ENCODE measurements around the gene MAP4K4.

MAP4K4 gene

DNA sequence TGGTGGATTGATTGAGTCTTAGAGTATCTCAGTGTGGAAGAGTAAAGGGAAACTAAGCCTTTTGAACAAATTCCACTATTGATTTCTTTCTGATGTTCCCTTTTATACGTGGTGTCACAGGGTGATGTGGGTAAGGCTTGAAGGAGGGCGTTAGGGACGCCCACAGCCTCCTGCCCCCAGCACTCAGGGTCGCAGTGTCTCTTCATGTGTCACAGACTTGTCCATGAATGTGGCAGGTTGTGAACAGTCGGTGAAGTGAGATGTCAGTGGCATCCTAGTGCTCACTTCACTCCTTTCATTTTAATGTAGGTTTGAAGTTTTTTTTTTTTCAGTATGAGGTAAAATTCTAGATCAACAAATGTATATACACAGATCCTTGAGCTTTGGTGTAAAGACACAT is 171.0 kb downstream of the MAP4K4 start:
- Histone ChIP-seq H3K4me1 (ENCODE audit: control insufficient read depth in 1 of 2, insufficient read depth in 1 of 2, low read depth in 1 of 2, low read length in 1 of 2) (no peaks in the 10 kb centered on the region), H3K27ac (no peak overlapping the region), H3K36me3 (peaks cover 98% of the 10 kb centered on the region), H3K4me3 (ENCODE audit: low read depth in 1 of 2, low read length in 1 of 2) (no peak overlapping the region), H3K27me3 (no peaks in the 10 kb centered on the region), H3K9me3 (no peaks in the 10 kb centered on the region)
- TF ChIP-seq, protein P1, sequence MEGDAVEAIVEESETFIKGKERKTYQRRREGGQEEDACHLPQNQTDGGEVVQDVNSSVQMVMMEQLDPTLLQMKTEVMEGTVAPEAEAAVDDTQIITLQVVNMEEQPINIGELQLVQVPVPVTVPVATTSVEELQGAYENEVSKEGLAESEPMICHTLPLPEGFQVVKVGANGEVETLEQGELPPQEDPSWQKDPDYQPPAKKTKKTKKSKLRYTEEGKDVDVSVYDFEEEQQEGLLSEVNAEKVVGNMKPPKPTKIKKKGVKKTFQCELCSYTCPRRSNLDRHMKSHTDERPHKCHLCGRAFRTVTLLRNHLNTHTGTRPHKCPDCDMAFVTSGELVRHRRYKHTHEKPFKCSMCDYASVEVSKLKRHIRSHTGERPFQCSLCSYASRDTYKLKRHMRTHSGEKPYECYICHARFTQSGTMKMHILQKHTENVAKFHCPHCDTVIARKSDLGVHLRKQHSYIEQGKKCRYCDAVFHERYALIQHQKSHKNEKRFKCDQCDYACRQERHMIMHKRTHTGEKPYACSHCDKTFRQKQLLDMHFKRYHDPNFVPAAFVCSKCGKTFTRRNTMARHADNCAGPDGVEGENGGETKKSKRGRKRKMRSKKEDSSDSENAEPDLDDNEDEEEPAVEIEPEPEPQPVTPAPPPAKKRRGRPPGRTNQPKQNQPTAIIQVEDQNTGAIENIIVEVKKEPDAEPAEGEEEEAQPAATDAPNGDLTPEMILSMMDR (IDR thresholded peaks at IDR 0.05), result no peak

DNA sequence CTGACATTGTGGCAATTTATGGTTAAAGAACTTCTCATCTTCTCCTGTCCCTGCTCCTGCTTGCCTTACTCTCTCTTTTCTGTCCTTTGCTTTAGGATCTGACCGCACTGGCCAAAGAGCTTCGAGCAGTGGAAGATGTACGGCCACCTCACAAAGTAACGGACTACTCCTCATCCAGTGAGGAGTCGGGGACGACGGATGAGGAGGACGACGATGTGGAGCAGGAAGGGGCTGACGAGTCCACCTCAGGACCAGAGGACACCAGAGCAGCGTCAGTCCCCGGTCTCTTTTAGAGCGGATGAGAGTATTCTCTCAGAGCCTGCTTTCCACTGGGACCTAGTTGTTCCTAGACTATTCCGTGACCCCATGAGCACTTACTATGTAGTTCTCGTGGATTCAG is 172.0 kb downstream of the MAP4K4 start:
- H3K4me3 ChIP-seq (ENCODE audit: low read depth in 1 of 2, low read length in 1 of 2), result no peak overlapping the region
- TF ChIP-seq, protein P1 (IDR thresholded peaks at IDR 0.05), result no peak
- H3K27ac ChIP-seq, result no peak overlapping the region
- no peaks in the 10 kb centered on the region for H3K27me3 ChIP-seq
- H3K9me3 ChIP-seq, result no peaks in the 10 kb centered on the region
- peaks cover 99% of the 10 kb centered on the region for H3K36me3 ChIP-seq
- no peaks in the 10 kb centered on the region for H3K4me1 ChIP-seq (ENCODE audit: control insufficient read depth in 1 of 2, insufficient read depth in 1 of 2, low read depth in 1 of 2, low read length in 1 of 2)

DNA sequence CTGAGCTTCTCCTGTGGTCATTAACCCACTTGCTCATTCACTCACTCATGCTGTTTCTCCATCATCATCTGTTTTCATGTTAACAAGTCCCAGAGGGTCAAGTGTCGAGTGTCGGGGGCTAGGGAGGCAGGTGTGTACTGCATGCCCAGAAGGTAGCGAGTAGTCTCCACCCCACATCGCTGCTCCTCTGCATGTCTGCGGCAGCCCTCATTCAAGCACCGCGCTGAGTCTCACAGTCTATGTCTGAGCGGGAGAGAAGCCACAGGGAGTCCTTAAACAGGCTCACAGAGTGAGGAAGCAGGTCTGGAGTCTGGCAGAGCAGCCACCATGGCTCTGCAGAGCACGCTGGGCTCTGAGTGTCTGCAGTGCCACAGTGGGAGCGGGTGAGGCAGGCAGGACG is 172.9 kb downstream of the MAP4K4 start:
- Histone ChIP-seq H3K36me3 (peaks cover 99% of the 10 kb centered on the region), H3K4me1 (ENCODE audit: control insufficient read depth in 1 of 2, insufficient read depth in 1 of 2, low read depth in 1 of 2, low read length in 1 of 2) (no peaks in the 10 kb centered on the region), H3K4me3 (ENCODE audit: low read depth in 1 of 2, low read length in 1 of 2) (no peak overlapping the region), H3K27me3 (no peaks in the 10 kb centered on the region), H3K27ac (no peak overlapping the region), H3K9me3 (no peaks in the 10 kb centered on the region)
- TF ChIP-seq, protein P1 (IDR thresholded peaks at IDR 0.05), result no peak

DNA sequence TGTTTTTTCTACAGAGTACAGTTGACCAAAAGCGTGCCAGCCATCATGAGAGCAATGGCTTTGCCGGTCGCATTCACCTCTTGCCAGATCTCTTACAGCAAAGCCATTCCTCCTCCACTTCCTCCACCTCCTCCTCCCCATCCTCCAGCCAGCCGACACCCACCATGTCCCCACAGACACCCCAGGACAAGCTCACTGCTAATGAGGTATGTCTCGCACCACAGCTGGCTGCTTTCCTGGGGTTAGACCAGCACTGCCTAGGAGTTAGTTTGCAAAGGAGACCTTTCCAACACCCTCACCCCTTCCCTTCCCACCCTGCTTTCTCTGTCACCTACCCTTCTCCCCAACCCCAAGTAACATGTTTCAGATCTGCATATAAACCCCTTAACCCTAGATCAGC is 174.0 kb downstream of the MAP4K4 start:
- TF ChIP-seq, protein P1 (IDR thresholded peaks at IDR 0.05), result no peak
- H3K4me3 ChIP-seq (ENCODE audit: low read depth in 1 of 2, low read length in 1 of 2), result no peak overlapping the region
- H3K27me3 ChIP-seq, result no peaks in the 10 kb centered on the region
- peaks cover 99% of the 10 kb centered on the region for H3K36me3 ChIP-seq
- no peaks in the 10 kb centered on the region for H3K4me1 ChIP-seq (ENCODE audit: control insufficient read depth in 1 of 2, insufficient read depth in 1 of 2, low read depth in 1 of 2, low read length in 1 of 2)
- peak overlapping the region; percentile 23 for H3K27ac ChIP-seq
- no peaks in the 10 kb centered on the region for H3K9me3 ChIP-seq

DNA sequence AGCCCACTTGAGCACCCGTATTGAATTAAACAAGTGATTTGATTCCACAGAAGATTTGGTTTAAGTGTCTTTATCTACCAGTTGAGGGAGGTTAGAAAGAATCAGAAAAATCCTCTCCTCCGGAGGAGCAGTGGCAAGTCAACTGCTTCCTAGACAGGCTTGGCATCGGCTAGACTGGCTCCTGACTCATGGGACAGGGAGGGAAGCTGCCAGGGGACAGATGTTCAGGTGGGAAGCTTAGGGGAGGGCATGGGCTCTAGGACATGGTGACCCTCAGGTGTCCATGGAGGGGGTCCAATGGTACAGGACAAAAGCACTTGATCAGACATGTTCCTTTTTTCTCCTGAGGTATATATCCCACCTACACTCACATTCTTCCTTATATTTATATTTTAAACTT is 175.0 kb downstream of the MAP4K4 start:
- Histone ChIP-seq H3K4me3 (ENCODE audit: low read depth in 1 of 2, low read length in 1 of 2) (no peak overlapping the region), H3K27ac (peak overlapping the region; percentile 12), H3K9me3 (no peaks in the 10 kb centered on the region), H3K4me1 (ENCODE audit: control insufficient read depth in 1 of 2, insufficient read depth in 1 of 2, low read depth in 1 of 2, low read length in 1 of 2) (no peaks in the 10 kb centered on the region), H3K27me3 (no peaks in the 10 kb centered on the region), H3K36me3 (peaks cover 99% of the 10 kb centered on the region)
- TF ChIP-seq, protein P1 (IDR thresholded peaks at IDR 0.05), result no peak

DNA sequence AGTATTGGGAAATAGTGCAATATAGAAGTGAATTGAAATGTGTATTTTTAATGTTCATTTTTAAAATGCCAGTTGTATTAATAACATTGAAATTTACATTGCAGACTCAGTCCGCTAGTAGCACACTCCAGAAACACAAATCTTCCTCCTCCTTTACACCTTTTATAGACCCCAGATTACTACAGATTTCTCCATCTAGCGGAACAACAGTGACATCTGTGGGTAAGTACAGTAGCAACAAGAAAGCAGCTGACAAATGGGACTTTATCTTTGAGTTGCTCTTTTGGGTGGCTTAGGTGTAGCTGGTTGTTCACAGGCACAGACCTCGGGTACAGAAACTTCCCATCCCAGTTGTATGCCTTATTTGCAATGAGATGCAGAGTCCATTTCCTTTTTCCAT is 176.0 kb downstream of the MAP4K4 start:
- no peaks in the 10 kb centered on the region for H3K27me3 ChIP-seq
- H3K4me3 ChIP-seq (ENCODE audit: low read depth in 1 of 2, low read length in 1 of 2), result no peak overlapping the region
- TF ChIP-seq, protein P1 (IDR thresholded peaks at IDR 0.05), result no peak
- peaks cover 99% of the 10 kb centered on the region for H3K36me3 ChIP-seq
- no peaks in the 10 kb centered on the region for H3K4me1 ChIP-seq (ENCODE audit: control insufficient read depth in 1 of 2, insufficient read depth in 1 of 2, low read depth in 1 of 2, low read length in 1 of 2)
- no peak overlapping the region for H3K27ac ChIP-seq
- no peaks in the 10 kb centered on the region for H3K9me3 ChIP-seq

All from neutrophil (primary cell).